Epidermal melanocyte (primary cell): ENCODE results near the gene PDE3A.
"Not testable (repeated sequence)": the region's sequence is repeated elsewhere in the genome, so short reads cannot be mapped to it uniquely, and the experiment has no call there.

Experiments used
- DNase-seq: peaks from one replicate; pipeline ENCODE4 v3.0.0; 2011; ENCODE audit warnings: low spot score; ENCODE audit not compliant: insufficient read length

The PDE3A gene

DNA sequence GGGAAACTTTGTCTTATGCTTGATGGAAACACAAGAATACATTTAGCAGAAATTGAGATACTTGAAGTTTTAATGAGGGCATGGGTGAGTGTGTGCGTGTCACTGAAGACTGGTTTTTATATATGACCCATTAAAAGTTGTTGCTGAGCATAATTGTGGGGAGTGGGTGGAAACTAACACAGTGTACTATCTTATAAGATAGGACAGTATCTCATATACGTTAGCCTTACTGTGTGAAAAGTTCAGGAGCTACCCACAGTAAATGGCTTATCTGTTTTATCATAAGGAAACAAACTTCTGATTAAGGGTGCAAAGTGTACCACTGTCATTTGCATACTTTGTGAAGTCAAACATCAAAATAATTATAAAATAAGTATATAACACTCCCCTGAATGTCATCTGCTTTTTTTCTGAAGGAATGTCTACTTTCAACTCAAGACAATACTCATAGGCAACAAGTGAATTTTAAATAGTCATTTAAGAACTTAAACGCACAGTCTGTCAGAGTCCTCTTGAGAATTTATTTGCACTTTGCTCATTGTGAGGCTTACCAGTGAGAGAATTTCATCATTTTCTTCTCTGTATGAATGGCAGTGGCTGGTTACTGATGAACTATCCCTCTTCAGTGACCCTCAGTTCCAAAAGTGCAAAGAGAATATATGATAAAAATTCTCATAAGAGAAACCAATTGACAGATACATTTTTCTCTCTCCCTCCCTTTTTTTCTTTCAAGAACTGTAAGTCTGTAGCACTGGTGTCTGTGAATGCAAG lies 4.2 kb downstream of the PDE3A start:
- no peak for DNase-seq

DNA sequence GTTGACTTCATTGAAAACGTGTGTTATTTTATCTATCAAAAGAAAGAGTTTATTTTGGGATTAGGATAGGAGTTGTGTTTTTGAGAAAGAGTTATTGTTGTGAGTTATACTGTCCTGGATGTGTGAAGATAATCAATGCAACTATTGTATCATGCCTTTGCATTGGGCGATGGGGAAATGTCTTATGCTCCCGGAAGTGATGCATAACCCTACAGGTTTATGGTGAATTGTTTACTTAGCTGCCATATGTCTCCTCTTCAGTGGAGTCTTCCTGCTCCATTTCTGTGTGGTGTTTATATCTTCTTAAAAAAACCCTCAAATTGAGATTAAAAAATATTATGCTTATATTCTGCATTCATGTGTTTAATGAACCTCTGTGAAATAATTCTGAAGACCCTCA lies 6.5 kb downstream of the PDE3A start:
- DNase-seq: no peak

DNA sequence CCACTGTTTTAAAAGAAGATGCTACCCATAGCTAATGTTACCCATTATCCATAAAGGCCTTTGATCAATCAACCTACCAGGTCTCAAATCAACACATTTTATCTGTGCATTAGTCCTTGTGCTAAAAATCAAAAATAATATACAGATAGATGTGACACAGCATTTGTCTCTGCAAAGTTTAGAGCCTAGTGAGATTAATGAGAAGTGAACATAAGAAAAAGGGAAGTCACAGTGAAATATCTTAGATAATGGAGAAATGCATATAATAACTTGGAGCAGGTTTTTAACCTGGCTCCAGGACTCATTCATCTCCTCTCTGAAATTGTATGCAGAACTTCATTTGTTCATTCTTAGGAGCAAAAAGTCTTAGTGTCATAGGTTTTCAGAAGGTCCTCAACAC lies 7.2 kb downstream of the PDE3A start:
- DNase-seq: no peak

DNA sequence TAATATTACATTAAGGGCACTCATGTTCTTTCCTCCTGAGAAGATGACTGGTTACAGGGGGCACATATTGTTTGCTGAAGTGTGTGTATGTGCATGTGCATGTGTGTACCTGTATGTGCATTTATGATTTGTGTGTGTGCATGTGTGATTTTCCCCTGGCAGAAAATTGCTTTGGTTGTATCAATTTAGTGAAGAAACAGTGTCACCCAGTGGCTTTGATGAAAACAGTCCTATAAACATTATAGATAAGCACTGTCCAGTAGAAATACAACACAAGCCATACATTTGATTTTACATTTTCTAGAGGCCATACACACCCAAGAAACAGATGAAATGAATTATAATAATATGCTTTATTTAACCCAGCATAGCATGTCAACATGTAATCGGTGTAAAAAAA lies 8.6 kb downstream of the PDE3A start:
- DNase-seq: no peak

DNA sequence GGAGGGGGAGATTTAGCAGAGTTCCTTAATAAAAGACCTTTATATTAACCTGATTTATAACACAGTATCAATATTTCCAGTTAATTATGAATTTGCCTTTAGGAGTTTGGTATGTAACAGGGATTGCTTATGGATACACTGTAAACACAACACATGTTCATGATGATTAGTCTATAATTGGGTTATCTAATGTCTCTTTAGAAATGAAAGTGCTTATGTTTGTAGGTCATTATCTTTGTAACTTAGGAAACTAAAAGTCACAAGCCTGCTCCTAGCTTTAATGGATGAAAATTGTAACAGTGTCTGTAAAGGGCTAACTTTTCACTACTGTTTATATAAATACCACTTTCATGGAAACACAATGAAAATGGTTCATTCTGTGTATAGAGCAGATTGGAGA lies 9.4 kb downstream of the PDE3A start:
- DNase-seq: no peak

DNA sequence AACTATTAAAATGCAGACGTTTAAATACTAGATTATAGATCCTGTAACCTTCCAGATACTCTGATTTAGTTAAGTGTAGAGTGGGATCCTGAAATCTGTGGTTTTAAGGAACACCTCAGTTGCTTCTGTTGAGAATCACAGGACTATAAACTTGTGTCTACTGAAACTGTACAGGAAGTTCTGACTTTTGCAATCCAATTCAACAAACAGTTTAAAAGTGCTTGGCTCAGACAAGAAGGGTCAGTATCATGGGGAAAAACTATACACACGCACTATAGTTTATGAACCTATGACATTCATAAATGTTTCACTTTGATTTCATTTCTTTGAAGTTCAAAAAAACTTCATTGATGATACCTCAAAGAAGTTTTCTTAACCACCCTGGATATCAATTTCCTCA lies 13.8 kb downstream of the PDE3A start:
- DNase-seq: no peak

DNA sequence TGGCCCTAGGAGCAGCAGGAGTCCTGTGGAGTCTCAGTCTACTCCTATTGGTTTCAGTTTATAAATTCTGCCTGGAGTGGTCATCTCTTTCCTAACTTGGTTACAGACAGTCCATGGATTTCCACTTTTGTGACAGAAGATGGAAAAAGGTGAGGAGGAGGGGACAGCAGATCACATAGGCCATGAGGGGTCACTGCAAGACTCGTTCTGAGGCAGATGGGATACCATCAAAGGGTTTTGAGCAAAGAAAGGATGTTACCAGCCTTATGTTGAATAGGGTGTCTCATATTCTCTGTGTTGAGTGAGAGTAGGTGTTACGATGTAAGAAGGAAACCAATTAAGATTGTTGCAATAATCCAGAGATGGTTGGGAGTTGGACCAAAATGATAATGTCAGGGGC lies 15.3 kb downstream of the PDE3A start:
- no peak for DNase-seq

DNA sequence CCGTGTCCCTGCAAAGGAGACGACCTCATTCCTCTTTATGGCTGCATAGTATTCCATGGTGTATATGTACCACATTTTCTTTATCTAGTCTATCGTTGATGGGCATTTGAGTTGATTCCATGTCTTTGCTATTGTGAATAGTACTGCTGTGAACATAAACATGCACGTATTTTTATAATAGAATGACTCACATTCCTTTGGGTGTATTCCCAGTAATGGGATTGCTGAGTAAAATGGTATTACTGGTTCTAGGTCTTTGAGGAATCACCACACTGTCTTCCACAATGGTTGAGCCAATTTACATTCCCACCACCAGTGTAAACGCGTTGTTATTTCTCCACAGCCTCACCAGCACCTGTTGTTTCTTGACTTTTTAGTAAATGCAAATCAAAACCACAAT lies 16.5 kb downstream of the PDE3A start:
- not testable (repeated sequence) for DNase-seq

DNA sequence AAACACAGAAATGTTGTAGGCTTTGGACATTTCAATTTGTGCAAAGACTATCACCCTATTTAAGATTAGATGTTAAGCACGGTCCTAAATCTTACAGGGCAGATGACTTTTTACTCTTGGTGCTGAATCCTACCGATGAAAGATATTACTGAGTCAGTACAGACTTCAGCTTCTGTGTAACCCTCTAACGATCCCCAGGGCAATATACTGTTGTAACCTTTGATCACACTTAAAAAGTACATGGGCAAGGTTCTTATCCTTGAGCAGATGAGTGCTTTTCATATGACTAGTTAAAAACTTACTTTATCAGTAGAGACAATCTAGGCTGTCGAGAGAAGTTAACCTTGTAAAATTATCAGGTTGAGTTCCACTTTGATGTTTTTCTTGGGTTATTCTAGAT lies 22.5 kb downstream of the PDE3A start:
- no peak for DNase-seq

DNA sequence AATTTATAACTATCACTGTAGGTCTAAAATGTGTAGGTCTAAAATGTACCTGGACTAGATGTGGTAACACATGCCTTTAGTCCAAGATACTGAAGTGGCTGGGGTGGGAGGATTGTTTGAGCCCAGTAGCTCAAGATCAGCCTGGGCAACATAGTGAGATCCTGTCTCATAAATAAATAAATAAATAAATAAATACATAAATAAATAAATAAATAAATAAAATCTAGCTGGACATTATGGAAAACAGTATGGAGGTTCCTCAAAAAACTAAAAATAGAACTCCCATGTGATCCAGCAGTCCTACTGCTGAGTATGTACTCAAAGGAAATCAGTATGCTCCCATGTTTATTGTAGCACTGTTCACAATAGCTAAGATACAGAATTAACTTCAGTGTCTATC lies 24.0 kb downstream of the PDE3A start:
- no peak for DNase-seq

DNA sequence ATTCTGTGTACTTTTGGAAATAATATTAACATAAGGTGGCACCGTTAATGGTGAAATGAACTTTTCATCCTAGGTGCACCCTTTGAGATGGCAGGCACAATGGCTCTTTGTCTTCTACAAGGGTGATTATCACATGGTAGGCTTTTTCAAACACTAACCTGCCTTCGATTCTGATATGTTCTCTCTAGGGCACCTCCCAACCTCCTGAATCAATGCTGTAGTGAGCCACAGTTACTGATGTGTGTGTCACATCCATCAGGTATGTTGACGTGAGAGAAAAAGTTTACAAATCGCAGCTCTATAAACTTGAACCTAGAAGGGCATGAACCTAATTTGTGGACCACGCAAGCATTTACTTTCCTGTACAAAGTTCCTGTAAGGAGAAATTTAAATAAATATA lies 25.4 kb downstream of the PDE3A start:
- no peak for DNase-seq

DNA sequence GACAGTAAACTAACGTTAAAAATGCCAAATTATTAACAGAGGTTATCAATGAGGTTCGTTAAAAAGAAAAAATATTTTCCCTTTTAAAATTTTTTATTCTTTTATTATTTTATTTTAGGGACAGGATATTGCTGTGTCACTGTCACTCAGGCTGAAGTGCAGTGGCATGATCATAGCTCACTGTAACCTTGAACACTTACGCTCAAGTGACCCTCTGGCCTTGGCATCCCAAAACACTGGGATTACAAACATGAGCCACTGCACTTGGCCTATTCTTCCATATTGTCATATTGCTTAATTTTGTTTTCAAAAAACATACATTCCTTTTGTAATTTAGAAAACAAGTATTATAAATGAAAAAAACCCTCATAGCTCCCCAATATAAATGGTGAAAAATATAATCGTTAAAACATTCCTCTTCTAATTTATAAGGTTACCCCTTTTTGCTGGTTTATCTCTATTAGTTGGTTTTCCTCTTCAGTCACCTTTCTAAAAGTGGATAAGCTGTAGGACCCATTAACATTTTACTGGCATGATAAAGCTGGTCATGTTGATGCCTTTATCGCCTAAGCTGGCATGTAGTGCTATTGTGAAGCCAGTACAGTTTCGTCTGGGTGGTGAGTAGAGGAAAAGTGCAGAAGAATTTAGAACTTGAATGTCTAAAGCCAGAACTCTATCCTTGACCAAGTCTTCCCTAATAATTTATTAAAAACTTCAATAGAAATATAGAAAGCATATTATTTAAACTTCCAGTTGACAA lies 27.6 kb downstream of the PDE3A start:
- no peak for DNase-seq

DNA sequence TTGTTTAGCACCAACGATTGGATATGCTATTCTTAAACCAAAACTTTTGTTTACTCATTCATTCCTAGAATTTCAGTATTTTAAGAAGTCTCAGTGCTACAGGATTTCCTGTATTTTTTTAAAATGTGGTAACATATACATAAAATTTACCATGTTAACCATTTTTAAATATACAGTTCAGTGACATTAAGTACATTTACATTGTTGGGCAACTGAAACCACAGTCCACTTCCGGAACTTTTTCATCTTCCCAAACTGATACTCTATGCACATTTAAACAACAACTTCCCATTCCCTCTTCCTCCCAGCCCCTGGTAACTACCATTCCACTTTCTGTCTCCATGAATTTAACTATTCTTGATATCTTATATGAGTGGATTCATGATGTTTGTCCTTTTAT lies 30.3 kb downstream of the PDE3A start:
- DNase-seq: no peak

DNA sequence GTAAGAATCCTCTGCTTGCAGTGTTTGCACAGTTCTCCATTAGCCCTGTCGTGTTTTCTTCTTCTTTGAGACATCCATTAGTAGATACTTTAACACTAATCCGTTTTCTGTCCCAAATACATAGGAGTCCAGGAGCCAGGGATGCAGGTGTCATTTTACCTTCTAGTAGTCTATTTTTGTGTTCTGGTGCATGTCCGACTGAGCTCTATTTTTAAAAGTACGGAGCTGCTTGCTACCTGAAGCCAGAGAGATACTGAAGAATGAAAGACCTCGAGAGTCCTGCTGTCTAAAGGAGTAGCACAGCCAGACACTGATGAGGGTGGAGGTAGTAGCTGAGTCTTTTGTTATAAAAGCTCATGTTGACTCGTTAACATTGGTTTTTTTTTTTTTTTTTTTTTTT lies 31.7 kb downstream of the PDE3A start:
- DNase-seq: no peak

DNA sequence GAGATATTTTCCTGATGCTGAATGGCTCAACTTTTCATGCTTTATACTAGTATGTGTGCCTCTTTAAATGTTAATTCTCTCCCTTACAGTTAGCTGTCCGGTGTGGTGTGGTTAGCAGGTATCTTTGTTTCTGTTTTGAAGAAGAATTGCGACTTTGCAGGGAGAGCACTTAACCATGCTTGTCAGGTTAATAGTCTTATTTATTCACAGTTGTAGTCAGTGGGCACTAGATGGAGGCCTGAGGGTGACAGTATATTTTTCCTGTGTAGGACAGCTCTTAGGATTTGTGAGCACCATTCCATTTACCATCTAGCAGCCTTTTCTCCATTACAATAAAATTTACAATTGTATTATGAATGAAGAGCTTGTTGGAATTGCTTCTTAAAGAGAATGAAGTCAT lies 34.9 kb downstream of the PDE3A start:
- no peak for DNase-seq

DNA sequence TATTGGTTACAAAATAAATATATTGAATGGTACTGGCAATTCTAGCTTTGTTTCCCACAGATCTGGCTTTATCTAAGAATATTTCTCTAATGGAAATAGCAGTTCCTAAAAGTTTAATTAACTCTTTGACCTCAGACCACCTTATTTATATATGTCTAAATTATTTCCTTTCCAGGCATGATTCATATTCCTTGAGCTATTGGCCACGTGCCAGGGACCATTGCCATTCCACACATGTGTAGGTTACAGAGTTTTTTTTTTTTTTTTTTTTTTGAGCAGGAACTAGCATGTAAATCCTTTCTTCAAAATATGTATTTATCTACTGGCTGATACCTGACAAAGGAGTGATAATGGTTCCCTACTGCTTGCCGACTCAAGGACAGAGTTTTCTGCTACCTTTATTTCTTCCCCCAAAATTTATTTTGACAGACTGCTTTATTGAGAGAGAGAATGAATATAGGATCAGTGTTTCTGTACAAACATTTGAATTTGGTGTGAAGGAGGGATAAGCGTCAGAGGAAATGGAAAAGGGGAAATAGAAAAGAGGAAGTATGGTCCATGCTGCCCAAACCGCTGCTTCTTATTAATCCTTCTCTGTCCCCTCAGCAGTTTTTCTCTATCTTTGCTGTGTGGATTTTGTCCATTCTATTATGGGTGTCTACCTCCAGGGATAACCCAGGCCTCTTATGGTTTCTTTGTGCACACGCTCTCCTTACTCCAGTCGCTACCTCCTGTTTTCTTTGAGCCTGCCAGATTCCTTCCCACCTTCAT lies 36.4 kb downstream of the PDE3A start:
- DNase-seq: no peak

DNA sequence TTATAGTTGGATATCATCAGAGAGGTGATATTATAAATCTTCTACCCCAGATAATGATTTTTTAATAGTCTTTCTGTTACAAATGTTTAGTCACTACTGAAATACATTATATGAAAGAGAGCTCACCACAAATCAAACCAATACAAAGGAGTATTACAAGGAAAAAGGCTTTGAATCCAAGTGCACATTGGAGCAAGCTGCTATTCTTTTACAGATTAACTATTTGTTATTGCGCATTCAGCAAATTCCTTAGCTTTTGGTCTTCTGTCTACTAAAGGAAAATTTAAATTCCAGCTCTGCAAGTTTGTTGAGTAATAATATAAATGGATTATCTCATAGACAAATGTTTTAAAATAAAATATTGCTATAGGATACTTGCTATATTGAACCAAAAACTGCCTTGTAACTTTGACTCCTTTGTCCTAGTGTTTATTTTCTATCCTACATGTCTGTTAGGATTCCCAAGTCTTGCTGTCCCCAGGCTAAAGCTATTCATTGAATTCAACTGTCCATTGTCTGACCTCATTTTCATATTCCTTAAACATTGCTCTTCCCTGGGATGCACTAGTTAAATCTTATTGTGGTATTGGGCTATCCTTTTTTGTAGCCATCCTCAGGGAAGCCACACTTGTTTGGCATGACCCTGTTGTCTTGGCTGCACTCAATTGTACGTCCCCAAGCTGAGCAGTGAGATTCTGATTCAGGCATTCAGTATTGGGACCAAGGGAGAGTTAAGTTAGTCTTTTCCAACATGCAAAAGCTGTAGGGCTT lies 41.5 kb downstream of the PDE3A start:
- DNase-seq: no peak

DNA sequence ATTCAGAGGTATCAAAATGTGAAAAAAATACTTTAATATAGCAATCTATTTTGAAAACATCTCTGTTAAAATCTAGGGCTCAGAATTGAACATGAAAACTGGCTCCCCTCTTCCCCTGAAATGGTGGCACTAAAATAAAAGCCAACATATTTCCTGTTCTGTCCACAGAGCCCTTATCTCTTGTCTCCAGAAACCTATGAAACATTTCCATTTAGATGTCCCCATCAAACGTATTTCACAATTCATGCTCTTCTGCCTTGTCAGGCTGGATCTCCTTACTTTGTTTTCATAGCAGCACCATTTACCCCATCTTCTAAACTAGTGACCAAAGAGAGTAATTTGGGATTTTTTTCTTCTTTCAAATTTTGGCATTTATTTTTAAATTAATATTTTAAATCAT lies 42.4 kb downstream of the PDE3A start:
- no peak for DNase-seq

DNA sequence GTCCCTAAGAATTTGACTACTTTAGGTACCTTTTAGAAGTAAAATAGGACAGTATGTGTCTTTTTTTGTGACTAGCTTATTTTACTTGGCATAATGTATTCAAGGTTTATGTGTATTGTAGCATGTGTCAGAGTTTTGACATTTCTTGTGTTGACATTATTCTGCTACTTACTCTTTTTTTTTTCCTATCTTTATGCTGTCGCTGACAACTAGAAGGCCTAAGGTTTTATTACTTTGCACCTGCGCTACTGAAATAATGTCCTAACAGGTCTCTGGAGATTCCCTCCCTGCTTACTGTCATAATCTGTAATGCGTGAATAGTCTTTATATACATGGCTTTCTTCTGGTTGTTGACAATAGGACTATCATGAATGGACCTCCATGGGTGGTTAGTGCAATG lies 43.0 kb downstream of the PDE3A start:
- no peak for DNase-seq

DNA sequence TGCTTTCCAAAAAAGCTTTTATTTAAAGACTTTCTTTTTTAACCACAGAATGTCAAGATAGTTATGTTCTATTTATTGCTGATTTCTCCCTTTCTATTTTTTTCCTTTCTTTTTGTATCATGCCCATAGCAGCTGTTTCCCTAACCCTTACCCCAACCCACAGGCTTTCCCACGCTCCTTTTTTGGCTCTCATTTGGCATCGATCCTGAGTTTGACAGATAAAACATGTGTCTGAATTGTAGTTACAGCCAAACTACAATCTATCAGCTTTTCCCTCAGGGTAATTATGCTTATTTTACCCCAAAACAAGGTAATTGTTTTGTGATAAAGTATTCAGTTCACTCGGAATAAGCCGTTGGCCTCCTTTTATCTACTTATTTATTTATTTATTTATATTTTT lies 46.7 kb downstream of the PDE3A start:
- DNase-seq: no peak

DNA sequence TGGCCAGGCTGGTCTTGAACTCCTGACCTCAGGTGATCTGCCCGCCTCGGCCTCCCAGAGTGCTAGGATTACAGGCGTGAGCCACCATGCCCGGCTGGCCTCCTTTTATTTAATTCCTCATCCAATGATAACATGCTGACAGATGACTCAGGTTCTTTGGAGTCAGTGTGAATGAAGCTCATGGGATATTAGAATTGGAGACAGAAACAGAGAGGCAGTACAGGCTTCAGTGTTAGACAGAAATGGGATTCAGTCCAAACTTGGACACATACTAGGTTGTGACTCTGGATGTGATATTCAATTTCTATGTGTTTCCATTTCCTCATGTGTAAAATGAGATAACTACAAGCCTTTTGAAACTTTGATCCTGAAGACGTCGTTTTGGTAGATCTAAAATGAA lies 47.3 kb downstream of the PDE3A start:
- no peak for DNase-seq

DNA sequence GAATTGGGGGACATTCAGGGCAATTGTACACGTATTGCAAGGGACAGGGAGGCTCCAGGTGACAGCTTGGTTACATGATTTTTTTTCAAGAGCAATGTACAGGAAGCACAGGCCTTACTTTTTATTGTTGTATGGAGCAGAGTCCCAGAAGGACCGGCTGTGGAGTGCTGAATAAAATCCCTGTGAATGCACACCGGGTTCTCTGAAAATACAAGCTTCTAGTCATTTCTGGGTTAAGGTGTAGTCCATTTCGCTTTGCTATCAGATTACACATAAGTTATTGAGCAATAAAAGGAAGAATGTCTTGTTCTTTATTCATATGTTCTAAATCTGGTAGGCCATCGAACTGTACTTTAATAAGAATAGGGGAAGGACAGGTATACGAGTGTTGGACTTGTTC lies 52.2 kb downstream of the PDE3A start:
- no peak for DNase-seq
